HG03442 (cell line): Measurements from ENCODE around the gene KRT28.

Source experiments
- ATAC-seq: cut with Tn5 transposase; IDR thresholded peaks from one replicate; pipeline ENCODE4 v1.9.1; 2021; ENCODE audit warnings: mild to moderate bottlenecking, moderate library complexity; ENCODE audit not compliant: unreplicated experiment

The KRT28 gene, protein sequence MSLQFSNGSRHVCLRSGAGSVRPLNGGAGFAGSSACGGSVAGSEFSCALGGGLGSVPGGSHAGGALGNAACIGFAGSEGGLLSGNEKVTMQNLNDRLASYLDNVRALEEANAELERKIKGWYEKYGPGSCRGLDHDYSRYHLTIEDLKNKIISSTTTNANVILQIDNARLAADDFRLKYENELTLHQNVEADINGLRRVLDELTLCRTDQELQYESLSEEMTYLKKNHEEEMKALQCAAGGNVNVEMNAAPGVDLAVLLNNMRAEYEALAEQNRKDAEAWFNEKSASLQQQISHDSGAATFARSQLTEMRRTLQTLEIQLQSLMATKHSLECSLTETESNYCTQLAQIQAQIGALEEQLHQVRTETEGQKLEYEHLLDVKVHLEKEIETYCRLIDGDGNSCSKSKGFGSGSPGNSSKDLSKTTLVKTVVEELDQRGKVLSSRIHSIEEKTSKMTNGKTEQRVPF

DNA sequence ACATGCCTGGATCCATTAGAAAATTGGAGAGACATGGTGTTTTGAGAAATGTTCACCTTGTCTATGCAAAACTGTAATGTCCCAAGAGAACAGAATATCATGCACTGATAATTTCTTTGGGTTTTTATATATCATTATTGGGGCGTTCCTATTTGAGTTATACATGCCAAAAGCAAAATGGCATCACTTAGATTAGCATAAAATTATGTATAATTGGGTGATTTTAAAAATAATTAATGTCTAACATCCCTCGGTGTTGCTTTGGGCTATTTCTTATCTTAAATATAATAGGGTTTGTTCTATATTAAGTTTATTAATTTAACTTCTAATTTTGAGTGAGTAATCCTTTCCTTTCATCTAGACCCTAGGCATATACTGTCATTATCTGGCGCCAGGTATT, at the start of gene KRT28:
Gene KRT28 (minus strand): TSS at position 101 of the 400 bp plus-strand sequence. CDS start 66 bp downstream, at position 35.
- no peak for ATAC-seq

DNA sequence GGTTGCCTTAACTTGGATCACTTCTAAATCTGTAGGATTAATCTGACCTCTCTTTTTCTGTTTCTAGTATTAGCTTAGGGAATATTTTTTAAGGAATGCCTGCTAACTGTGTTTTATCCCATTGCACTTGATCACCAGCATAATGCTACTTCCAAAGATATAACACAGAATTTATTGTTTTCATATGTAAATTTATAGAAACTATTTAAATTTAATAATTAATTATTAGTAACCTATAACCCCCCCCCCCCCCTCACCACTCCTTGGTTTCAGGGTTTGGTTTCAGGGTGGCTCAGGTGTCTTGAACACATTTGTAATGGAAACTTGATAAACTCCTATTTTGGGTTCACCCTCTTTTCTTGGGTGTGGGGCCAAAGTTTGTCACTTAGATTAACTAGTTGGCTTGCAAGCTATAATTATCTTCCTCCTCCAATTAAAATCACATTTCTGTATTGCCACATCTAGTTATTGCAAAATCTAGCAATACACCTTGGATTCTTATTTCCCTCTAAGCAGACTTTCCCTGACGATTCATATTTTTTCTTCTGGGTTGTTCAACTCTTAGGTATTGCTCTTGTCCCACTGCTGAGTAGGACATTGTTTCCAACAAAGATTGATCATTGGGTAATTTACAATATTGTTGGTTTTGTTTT, 49.0 kb upstream of the KRT28 start:
- no peak for ATAC-seq

DNA sequence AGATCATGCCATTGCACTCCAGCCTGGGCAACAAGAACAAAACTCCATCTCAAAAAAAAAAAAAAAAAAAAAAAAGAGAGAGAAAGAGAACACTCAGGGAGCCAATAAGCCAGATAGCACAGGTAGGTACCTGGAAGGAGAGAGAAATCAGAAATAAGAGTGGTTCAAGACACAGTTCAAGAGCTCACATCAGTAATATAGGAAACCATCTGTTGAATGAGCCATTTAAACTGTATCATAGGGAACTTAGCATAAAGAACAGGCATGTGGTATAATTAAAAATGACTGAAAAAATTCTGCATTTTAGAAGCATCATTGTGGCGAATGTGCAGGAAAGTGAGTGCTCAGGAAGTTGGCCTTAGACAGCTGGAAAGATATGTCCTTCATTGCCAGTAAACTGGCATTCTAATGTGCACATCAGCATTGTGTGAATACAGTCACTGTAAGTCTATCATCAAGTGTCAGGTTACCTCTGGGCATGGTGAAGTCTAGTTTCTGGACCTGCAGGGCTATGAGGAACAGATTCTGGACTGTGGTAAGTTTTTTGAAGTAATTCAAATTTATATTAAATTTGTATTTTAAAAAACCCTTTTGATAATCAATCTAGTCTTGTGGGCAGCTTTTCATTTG, 46.9 kb upstream of the KRT28 start:
- ATAC-seq = no peak

DNA sequence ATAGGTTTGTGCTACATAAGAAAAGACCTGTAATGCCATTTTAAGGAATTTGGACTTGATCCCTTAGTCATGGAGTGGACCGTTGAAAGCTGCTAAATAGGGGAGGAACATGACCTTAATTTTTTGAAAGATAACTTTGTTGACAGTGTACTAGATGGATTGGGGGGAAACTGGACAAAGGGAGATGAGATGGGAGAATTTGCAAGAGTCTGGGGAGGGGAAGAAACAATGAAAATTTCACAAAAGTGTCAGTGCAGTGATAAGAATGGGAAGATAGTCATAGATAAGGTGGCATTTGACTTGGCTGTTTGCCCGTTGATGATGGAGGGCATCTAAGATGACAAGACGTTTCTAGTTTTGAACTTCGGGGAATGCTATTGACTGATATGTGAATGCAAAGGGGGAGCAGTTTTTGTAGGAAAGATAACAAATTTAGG, 44.9 kb upstream of the KRT28 start:
- ATAC-seq = no peak

DNA sequence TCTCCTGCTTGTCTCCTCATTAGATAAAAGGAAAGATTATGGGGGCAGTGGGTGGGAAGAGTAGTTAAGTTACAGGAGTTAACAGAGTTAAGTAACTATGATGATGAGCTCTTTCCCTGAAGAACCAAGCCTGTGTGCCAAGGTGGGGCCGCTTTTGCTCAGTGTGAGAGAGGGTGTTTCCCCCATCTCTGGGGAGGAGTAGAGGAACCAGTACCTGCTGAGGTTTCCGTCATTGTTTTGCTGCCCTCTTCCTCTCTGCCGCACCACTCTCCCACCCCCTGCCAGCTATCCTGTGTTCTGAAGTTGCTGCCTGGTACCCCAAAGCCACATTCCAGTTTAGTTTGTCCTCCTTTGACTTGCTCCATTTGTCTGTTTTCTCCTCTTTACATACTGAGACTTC, 43.5 kb upstream of the KRT28 start:
- ATAC-seq = no peak

DNA sequence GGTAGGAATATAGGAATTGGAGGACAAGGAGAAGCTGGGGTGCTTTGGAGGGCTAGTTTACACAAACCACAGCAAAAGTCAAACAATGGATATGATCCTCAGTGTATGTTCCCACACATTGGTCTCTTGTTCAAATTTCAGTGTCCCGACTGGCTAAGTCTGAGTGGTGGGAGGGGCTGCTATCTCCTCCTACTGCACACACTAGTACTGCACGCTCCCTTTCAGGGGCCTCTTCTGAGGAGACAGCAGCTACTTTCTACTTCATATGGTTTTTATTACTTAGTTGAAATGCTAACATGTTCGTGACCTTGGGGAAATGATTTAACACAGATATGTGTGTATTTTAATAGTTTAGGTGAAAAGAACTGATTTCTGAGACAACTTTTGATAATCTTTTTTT, 41.5 kb upstream of the KRT28 start:
- ATAC-seq = no peak

DNA sequence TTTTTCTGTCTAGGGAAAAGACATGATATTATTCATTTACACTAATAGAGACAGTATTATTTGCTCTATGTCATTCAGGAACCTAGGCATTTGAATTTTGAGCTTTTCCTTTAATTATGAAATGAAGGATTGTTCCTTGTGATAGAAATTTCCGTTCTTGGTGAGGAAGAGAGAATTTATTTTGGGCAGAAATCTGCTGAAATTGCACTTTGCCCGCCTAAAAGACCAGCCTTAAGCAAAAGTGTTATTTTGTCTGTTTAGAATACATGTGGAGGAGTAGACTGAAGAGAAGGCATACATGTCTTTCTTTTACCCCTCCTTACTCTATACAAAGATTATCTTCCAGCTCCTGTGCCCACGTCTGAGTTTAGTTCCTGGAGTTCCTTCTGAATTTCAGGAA, 39.4 kb upstream of the KRT28 start:
- no peak for ATAC-seq

DNA sequence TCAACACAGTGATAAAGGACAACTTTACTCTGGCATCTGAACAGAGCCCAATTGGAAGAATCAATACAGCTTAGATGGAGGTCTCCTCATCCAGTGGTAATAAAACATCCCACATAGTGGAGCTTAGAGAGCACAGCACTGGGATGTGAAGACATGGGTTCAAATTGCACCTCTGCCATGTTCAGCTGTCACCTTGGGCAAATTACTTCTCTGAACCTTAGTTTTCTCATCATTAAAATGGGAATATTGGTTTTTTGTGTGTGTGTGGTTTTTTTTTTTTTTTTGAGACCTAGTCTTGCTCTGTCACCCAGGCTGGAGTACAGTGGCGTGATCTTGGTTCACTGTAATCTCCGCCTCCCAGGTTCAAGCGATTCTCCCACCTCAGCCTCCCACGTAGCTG, 36.3 kb upstream of the KRT28 start:
- no peak for ATAC-seq

DNA sequence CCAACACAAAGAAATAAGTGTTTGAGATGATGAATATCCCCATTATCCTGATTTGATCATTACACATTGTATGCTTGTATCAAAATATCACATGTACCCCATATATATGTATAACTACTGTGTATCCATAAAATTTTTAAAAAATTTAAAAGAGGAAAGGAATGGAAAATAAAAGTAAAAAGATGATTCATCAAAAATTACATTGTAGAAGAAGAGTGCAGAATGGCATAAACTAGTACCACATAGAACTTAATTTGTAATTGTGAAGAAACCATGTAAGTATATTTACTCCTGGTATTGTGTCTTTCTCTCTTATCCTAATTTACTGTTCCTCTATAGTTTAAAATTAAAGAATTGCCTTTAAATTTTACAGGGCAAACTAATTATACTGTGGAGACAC, 34.1 kb upstream of the KRT28 start:
- no peak for ATAC-seq

DNA sequence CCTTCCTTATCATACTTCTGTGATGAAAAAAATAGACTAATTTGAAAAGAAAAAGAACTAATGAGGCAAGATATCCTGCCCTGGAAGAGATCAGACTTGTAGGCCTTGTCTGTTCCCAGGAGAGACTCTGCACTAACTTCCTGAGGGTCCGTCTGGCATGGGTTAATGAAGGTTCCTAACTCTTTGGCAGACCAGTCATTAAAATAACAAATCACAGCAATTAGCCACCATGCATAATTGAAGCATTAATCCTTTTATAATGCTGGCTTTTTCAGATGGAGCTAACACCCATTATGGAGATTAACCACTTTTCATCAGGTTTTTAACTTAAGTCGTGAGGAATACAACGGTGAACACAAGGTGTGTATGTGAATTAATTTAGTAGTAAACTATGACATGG, 33.1 kb upstream of the KRT28 start:
- ATAC-seq = no peak

DNA sequence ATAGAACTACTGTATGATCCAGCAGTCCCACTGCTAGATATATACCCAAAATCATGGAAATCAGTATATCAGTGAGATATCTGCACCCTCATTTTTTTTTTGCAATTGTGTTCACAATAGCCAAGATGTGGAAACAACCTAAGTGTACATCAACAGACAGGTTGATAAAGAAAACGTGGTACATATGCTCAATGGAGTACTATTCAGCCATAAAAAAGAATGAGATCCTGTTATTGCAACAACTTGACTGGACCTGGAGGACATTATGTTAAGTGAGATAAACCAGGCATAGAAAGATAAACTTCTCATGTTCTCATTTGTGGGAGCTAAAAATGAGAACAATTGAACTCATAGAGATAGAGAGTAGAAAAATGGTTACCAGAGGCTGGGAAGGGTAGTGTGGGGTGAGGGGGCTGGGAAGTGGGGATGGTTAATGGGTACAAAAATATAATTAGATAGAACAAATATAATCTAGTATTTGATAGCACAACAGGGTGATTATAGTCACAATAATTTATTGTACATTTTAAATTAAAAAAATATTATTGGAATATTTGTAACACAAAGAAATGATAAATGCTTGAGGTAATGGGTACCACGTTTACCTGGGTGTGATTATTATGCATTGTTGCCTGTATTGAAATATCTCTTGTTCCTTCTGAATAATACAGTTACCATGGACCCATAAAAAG, 30.5 kb upstream of the KRT28 start:
- no peak for ATAC-seq

DNA sequence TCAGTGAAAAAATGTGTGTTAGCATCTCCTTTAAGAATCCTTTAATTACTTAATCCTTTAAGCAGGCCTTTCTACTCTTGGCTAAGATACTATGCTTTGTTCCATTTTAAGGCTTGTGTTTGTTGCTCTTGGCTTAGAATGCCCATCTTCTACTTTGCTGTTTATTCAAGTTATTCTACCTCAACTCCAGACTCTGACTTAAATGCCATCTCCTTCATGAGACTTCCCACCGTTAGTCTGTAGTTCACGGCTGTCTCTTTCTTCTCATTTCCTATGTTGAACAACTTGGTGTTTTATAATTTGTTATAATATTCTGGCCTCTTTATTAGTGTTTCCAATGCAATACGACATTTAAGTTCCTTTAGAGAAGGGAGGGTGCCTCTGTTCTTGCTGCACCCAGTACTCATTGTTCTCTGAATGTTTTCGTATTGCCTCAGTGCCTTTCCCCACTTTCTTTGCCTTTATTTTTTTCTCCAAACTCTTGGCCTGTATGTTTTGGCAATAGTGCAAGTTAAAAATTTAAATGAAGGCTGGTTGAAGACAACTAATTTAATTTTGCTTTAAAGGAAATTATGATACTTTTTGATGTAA, 28.8 kb upstream of the KRT28 start:
- no peak for ATAC-seq

DNA sequence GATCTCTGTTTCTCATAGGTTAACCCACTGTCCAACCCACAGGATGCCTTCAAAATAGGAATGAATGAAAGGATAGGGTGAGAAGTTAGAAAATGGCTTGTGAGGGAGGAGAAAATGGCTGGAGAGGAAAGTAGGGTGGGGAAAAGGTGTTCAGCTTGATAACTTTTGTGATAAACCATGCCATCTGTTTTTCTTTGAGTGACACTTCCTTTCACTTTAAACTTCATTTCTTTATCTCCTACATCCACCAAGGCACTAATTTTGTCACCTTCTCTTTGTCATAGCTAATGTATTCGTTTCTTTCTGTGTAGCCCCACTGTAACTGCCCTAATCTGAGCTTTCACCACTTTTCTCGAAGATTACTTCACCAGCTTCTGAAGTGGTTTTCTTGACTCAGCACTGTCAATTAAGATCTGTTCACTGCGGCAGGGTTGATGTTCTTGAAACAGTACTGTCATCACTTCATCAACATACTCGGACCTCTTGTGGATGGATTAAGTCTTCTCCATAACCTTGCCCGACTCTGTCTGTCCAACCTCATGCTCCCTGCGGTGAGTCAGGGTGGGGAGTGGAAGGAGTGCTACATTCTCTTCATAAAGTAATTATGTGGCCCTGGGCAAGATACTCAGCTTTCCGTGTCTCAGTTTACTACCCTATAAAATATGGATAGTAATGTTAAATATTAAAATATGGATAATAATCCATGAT, 28.1 kb upstream of the KRT28 start:
- no peak for ATAC-seq

DNA sequence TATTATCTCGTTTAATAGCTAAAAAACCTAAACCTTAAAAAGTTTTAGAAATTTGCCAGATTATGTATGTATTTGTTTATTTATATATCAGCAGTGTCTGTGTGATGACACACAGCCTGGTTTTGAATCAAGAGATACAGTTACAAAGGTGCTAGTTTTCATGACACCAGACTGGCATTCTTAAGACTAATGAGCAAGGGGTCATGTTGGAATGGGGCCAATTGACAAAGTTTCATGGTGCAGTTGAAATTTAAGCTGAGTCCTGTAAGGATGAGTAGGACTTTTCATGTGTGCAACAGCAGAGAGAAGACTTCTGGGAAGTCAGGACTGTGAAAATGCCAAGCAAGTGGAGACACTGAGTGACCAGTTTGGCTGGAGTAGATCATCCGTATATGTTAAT, 25.8 kb upstream of the KRT28 start:
- no peak for ATAC-seq

DNA sequence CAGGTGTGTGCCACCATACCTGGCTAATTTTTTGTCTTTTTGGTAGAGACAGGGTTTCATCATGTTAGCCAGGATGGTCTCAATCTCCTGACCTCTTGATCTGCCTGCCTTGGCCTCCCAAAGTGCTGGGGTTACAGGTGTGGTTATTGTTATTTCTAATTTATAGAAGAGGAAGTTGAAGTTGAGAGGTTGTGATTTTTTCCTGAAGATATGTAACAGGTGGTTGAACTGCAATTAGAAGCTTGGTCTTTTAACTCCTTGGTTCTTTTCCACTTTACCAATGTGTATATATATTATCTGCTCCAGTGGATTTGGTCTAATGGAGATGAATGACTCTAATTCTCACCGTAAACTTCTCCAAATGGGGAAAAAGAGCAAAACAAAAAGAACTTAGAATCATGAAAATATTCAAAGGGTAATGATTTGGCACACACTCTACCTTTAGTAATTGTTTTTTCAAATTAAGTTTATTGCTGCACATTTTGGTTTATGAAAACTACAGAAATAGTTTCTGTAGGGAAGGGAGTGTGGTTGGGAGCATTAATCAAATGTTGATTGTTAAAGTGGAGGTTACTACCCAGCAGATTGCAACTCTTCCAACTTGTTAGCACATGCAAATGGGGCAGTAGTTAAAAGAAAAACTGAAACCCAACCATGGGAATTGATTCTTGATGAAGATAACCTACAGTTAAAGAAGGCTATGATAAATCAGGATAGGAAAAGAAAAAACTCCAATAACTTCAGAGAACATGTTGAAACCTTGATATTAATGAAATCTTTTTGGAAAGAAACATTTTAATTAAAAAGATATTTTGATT, 24.5 kb upstream of the KRT28 start:
- no peak for ATAC-seq

DNA sequence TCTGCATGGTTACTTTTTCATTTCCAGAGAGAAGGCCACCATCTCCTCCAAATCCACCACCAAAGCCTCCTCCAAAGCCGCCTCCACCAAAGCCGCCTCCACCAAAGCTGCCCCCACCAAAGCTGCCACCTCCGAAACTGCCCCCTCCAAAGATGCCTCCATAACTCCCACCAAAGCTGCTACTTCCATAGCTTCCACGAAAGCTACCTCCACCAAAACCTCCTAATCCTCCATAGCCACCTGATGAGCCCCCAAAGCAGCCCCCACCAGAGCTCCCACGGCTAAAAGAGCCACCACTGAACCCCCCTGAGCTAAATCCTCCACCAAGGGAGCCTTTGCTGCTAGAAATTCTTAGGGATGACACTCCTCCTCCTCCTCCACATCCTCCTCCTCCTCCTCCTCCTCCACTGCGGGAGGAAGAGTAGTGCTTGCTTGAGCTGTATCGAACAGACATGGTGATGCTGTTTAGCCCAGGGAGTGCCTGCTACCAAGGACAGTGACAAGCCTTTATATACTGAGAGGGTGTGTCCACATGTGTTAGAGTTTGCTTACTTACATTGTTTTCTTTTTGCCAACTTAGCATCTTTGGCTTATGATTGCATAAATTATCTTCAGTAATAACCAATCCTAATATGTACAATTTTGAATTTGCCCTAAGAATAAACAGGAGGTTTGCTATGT, 22.5 kb upstream of the KRT28 start, which contains the start of gene KRT10:
Gene KRT10 (minus strand): TSS at position 483 of the 681 bp plus-strand sequence. CDS start 29 bp downstream, at position 454.
- no peak for ATAC-seq

DNA sequence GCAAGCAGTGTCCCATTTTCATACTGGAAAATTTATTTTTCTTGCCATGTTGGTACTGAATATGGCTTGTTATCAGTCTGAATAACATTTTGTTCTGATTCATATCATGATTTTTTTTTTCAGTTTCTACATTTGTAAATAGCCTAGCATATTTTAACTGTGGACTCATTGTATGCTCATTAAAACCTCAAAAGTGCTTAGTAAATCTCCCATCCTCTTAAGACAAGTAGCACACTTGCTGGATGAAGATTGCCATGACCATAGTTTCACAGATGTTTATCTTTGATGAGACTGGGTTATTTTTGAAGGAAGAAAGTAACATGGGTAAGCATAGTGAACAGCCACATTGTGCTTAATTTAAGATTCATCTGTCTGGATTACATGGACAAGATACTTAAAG, 21.8 kb upstream of the KRT28 start:
- ATAC-seq = no peak

DNA sequence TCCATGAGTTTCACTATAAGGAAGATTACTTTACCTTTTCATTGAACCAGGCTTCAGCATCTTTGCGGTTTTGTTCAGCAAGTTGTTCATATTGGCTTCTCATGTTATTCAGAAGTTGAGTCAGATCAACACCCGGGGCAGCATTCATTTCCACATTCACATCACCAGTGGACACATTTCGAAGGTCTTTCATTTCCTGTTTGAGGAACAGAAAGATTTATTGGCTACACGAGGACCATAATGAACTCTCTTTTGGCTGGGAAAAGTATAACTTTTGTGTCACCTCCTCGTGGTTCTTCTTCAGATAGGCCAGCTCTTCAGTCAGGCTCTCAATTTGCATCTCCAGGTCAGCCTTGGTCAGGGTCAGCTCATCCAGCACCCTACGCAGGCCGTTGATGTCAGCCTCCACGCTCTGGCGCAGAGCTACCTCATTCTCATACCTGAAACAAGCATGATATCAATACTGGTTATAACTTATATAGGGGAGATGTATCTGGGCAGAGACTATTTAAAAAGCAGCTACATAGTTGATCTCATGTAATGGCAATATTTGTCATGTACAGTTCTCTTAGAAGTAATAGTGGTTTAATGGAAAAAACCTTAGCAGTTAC, 20.6 kb upstream of the KRT28 start:
- ATAC-seq = no peak
